GF-D8 (cell line): Measurements from ENCODE around the gene SOWAHA.

Source experiments
- DNase-seq: peaks from one replicate; lab custom pipeline; 2025; lab: John Stamatoyannopoulos, UW

SOWAHA gene

GRCh38 chr5:132812781-132813598 lies at the start of gene SOWAHA:
Gene SOWAHA (plus strand): TSS chr5:132813302. CDS start chr5:132813622, 320 bp downstream.
- no peak for DNase-seq

- DNase-seq: no peak
Measured at GRCh38 chr5:132764051-132764450, 49.1 kb upstream of the SOWAHA start.

- no peak for DNase-seq
Measured at GRCh38 chr5:132764671-132765238, 48.3 kb upstream of the SOWAHA start.

- no peak for DNase-seq
Measured at GRCh38 chr5:132765311-132766019, 47.6 kb upstream of the SOWAHA start.

GRCh38 chr5:132766020-132766805 lies 46.9 kb upstream of the SOWAHA start:
- DNase-seq: no peak

- DNase-seq: no peak
Measured at GRCh38 chr5:132766806-132767055, 46.4 kb upstream of the SOWAHA start.

GRCh38 chr5:132767150-132767549 lies 46.0 kb upstream of the SOWAHA start:
- DNase-seq: no peak

- DNase-seq: no peak
Measured at GRCh38 chr5:132768485-132768868, 44.6 kb upstream of the SOWAHA start.

- DNase-seq: no peak
Measured at GRCh38 chr5:132770476-132771159, 42.5 kb upstream of the SOWAHA start.

GRCh38 chr5:132771503-132771998 lies 41.6 kb upstream of the SOWAHA start:
- DNase-seq: no peak

- no peak for DNase-seq
Measured at GRCh38 chr5:132772291-132773070, 40.6 kb upstream of the SOWAHA start.

- no peak for DNase-seq
Measured at GRCh38 chr5:132773114-132773513, 40.0 kb upstream of the SOWAHA start.

- DNase-seq: peak; percentile 5
Measured at GRCh38 chr5:132773601-132774355, 39.3 kb upstream of the SOWAHA start.

- no peak for DNase-seq
Measured at GRCh38 chr5:132774406-132774805, 38.7 kb upstream of the SOWAHA start.

- no peak for DNase-seq
Measured at GRCh38 chr5:132774896-132775295, 38.2 kb upstream of the SOWAHA start.

GRCh38 chr5:132775476-132775961 lies 37.6 kb upstream of the SOWAHA start:
- no peak for DNase-seq

GRCh38 chr5:132776131-132776937 lies 36.8 kb upstream of the SOWAHA start:
- no peak for DNase-seq

GRCh38 chr5:132776938-132777208 lies 36.2 kb upstream of the SOWAHA start:
- no peak for DNase-seq
